Gastroesophageal sphincter (tissue), 4 donors: ENCODE data around the gene NEK10. TPM values are rescaled to one million over a fixed set of nuclear protein-coding genes. Genes with fewer than 3 reads are reported as not detected.
A peak's percentile ranks its signal among the peaks of the same experiment; 100 is the strongest.

Experiments
- ATAC-seq: fragments of 150-250 bp; one replicate; pipeline ENCODE4 v1.9.1; 2016; ENCODE audit warnings: mild to moderate bottlenecking, moderate library complexity
- H3K27ac ChIP-seq, 4 donors: fragments of 200-600 bp; sonication (generic) in 3 of 4; 1 replicate in 3 of 4; 2 replicates in 1 of 4; pipeline ENCODE4 v1.5.1; 2016 to 2019
- H3K27me3 ChIP-seq: fragments of 200-600 bp; sonication (generic); one replicate; pipeline ENCODE4 v1.5.1; 2019
- H3K36me3 ChIP-seq, 2 donors: fragments of 200-600 bp; sonication (generic); one replicate each; pipeline ENCODE4 v1.5.1; 2019; ENCODE audit warnings: control low read depth in 1 of 2
- H3K4me1 ChIP-seq, 3 donors: fragments of 200-600 bp; sonication (generic); 1 replicate in 2 of 3; 2 replicates in 1 of 3; pipeline ENCODE4 v1.5.1; 2016 to 2019; ENCODE audit warnings: control low read depth in 2 of 3
- H3K4me3 ChIP-seq, 2 donors: fragments of 200-600 bp; sonication (generic); one replicate each; pipeline ENCODE4 v1.5.1; 2019; ENCODE audit warnings: mild to moderate bottlenecking in 1 of 2, moderate library complexity in 1 of 2
- H3K9me3 ChIP-seq, 3 donors: fragments of 200-600 bp; sonication (generic); one replicate each; pipeline ENCODE4 v1.5.1; 2017 to 2019; ENCODE audit warnings: control low read depth in 2 of 3
- EP300 ChIP-seq: sonication (generic); formaldehyde crosslinking; IDR thresholded peaks from one replicate; pipeline ENCODE4 v1.6.1; 2017; ENCODE audit warnings: antibody characterized with exemption, mild to moderate bottlenecking
- POLR2A ChIP-seq, 2 donors: fragments of 450-650 bp; IDR thresholded peaks; one replicate each; pipeline ENCODE4 v1.6.1; 2017; ENCODE audit warnings: antibody characterized with exemption in 2 of 2, mild to moderate bottlenecking in 2 of 2, moderate library complexity in 1 of 2
- POLR2AphosphoS5 ChIP-seq: sonication (generic); formaldehyde crosslinking; IDR thresholded peaks from one replicate; pipeline ENCODE4 v1.6.1; 2017; ENCODE audit warnings: antibody characterized with exemption
- WGBS, 2 donors: methylation state at CpG; one replicate each; pipeline ENCODE4 v1.1.5; 2018; ENCODE audit warnings: low coverage in 1 of 2; 5-methylcytosine and 5-hydroxymethylcytosine counted together
- total RNA-seq, 4 donors: library from RNA; depleted of rRNA; stranded (reverse); fragments of >200 nt; gene quantifications; one replicate each; pipeline ENCODE4 v1.1.0, GENCODE V29; 2016
- TF ChIP-seq, protein P1 (sequence below), 4 experiments: fragments of 200-600 bp in 2 of 4; fragments of 450-650 bp in 2 of 4; sonication (generic) in 1 of 4; IDR thresholded peaks; one replicate each; pipeline ENCODE4 v1.5.1; 2017 to 2019; ENCODE audit warnings: antibody characterized with exemption in 4 of 4, mild to moderate bottlenecking in 2 of 4, moderate library complexity in 2 of 4

NEK10 gene
- total RNA-seq, 4 donors from 2014 or later = 0.62 to 2.7 (median 1.5) TPM

DNA sequence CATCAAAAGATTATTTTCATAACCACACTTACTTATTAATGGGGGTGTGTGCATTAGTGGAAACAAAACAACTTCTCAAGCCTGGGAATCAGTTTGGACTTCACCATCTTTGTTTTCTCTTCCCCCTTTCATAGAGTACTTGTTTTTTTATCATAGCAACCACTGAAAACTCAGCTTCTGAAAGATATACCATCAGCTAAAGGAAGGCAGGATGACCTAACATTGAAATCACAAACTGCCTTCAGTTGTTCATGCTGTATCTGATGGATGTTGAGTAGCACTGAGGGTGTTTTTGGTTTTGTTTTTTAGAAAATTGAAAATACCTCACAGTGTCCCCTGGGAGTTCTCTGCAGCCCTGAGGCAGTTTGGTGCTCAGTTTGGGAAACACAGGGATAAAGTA is 46.5 kb downstream of the NEK10 start:
- no peaks in the 10 kb centered on the region for H3K9me3 ChIP-seq

GRCh38 chr3:27319847-27320526 is 49.2 kb downstream of the NEK10 start:
- H3K9me3 ChIP-seq = no peaks in the 10 kb centered on the region
- H3K27me3 ChIP-seq = no peaks in the 10 kb centered on the region
- H3K4me1 ChIP-seq = peaks cover 0 to 36% (median 4%) of the 10 kb centered on the region in 3 donors
- TF ChIP-seq POLR2A (IDR thresholded peaks at IDR 0.05) (no peak), POLR2AphosphoS5 (peak; percentile 55), EP300 (no peak)
- TF ChIP-seq, protein P1, sequence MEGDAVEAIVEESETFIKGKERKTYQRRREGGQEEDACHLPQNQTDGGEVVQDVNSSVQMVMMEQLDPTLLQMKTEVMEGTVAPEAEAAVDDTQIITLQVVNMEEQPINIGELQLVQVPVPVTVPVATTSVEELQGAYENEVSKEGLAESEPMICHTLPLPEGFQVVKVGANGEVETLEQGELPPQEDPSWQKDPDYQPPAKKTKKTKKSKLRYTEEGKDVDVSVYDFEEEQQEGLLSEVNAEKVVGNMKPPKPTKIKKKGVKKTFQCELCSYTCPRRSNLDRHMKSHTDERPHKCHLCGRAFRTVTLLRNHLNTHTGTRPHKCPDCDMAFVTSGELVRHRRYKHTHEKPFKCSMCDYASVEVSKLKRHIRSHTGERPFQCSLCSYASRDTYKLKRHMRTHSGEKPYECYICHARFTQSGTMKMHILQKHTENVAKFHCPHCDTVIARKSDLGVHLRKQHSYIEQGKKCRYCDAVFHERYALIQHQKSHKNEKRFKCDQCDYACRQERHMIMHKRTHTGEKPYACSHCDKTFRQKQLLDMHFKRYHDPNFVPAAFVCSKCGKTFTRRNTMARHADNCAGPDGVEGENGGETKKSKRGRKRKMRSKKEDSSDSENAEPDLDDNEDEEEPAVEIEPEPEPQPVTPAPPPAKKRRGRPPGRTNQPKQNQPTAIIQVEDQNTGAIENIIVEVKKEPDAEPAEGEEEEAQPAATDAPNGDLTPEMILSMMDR (IDR thresholded peaks at IDR 0.05) = no peak
- peak; percentile 82 for ATAC-seq
- WGBS, 2 donors = 26 to 29% methylated on average over 9 of the region's 9 CpGs
- peak overlapping the region; percentile 71 to 78 (median 73) for H3K27ac ChIP-seq
- no peaks in the 10 kb centered on the region for H3K36me3 ChIP-seq
- H3K4me3 ChIP-seq = no peak overlapping the region

More for the DNA sequence above, 46.5 kb downstream of the NEK10 start:
- Histone ChIP-seq H3K36me3 (no peaks in the 10 kb centered on the region), H3K27me3 (no peaks in the 10 kb centered on the region), H3K27ac (no peak overlapping the region), H3K4me3 (no peak overlapping the region), H3K4me1 (peaks cover 8 to 55% (median 15%) of the 10 kb centered on the region in 3 donors)
- TF ChIP-seq, protein P1 (IDR thresholded peaks at IDR 0.05) = no peak
- no peak for ATAC-seq

GRCh38 chr3:27319304-27319703 is 49.9 kb downstream of the NEK10 start:
- no peak for ATAC-seq
- Histone ChIP-seq H3K4me1 (peaks cover 0 to 33% (median 4%) of the 10 kb centered on the region in 3 donors), H3K36me3 (no peaks in the 10 kb centered on the region), H3K4me3 (no peak overlapping the region), H3K27ac (peak overlapping the region; percentile 71 to 78 (median 73)), H3K27me3 (no peaks in the 10 kb centered on the region), H3K9me3 (no peaks in the 10 kb centered on the region)
- 67% methylated on average over 1 of the region's 2 CpGs; no CpG with 5 or more reads in 1 of the 2 donors for WGBS, 2 donors
- TF ChIP-seq EP300 (no peak), POLR2A (IDR thresholded peaks at IDR 0.05) (no peak), POLR2AphosphoS5 (no peak)
- TF ChIP-seq, protein P1 (IDR thresholded peaks at IDR 0.05) = no peak

GRCh38 chr3:27317096-27317495 is 52.1 kb downstream of the NEK10 start:
- peaks cover 2 to 43% (median 4%) of the 10 kb centered on the region in 3 donors for H3K4me1 ChIP-seq
- peak overlapping the region; percentile 8 to 72 (median 51) for H3K27ac ChIP-seq
- 40 to 54% methylated on average over 1 of the region's 1 CpG for WGBS, 2 donors
- no peak for TF ChIP-seq EP300
- no peak for TF ChIP-seq POLR2A (IDR thresholded peaks at IDR 0.05)
- TF ChIP-seq POLR2AphosphoS5 = no peak
- TF ChIP-seq, protein P1 (IDR thresholded peaks at IDR 0.05) = no peak
- no peaks in the 10 kb centered on the region for H3K27me3 ChIP-seq
- H3K4me3 ChIP-seq = no peak overlapping the region
- no peaks in the 10 kb centered on the region for H3K36me3 ChIP-seq
- H3K9me3 ChIP-seq = no peaks in the 10 kb centered on the region
- no peak for ATAC-seq

- H3K27ac ChIP-seq = peak overlapping the region in 1 of 4 donors; percentile 14
- no peaks in the 10 kb centered on the region for H3K27me3 ChIP-seq
- WGBS, 2 donors = 40 to 60% methylated on average over 2 of the region's 2 CpGs
- peaks cover 2 to 27% (median 4%) of the 10 kb centered on the region in 3 donors for H3K4me1 ChIP-seq
- TF ChIP-seq, protein P1 (IDR thresholded peaks at IDR 0.05) = no peak
- TF ChIP-seq EP300 (no peak), POLR2AphosphoS5 (no peak), POLR2A (IDR thresholded peaks at IDR 0.05) (no peak)
- no peaks in the 10 kb centered on the region for H3K9me3 ChIP-seq
- H3K4me3 ChIP-seq = no peak overlapping the region
- H3K36me3 ChIP-seq = no peaks in the 10 kb centered on the region
- no peak for ATAC-seq
Measured at GRCh38 chr3:27315003-27315402, 54.2 kb downstream of the NEK10 start.
